Lung (tissue), 12 donors: ENCODE measurements around the gene HNRNPL. TPM values are rescaled to one million over a fixed set of nuclear protein-coding genes. Genes with fewer than 3 reads are reported as not detected.
"Not testable (repeated sequence)": the region's sequence is repeated elsewhere in the genome, so short reads cannot be mapped to it uniquely, and the experiment has no call there.

ENCODE experiments used
- ATAC-seq: fragments of 200-7000 bp; cut with Tn5 transposase; one replicate; pipeline ENCODE4 v1.9.1; 2020; ENCODE audit warnings: moderate number of reproducible peaks; ENCODE audit not compliant: insufficient read depth, low FRiP score
- DNase-seq, 3 donors: peaks; one replicate each; pipeline ENCODE4 v3.0.0-alpha.2; 2013 to 2017
- H3K27ac ChIP-seq, 2 donors: one replicate each; pipeline ENCODE4 v1.5.1; 2013; ENCODE audit warnings: mild to moderate bottlenecking in 2 of 2, moderate library complexity in 2 of 2, control low read depth in 1 of 2, inconsistent platforms in 1 of 2, low read depth in 1 of 2, low read length in 1 of 2
- H3K27me3 ChIP-seq, 3 donors: one replicate each; pipeline ENCODE4 v1.5.1; 2013; ENCODE audit warnings: low read length in 2 of 3; ENCODE audit not compliant: control insufficient read depth in 3 of 3, insufficient read depth in 3 of 3
- H3K36me3 ChIP-seq, 4 donors: one replicate each; pipeline ENCODE4 v1.5.1; 2013; ENCODE audit warnings: low read length in 4 of 4, mild to moderate bottlenecking in 1 of 4, moderate library complexity in 1 of 4; ENCODE audit not compliant: control insufficient read depth in 4 of 4, insufficient read depth in 4 of 4
- H3K4me1 ChIP-seq, 5 donors: one replicate each; pipeline ENCODE4 v1.5.1; 2013; ENCODE audit warnings: low read length in 5 of 5, mild to moderate bottlenecking in 2 of 5, moderate library complexity in 1 of 5; ENCODE audit not compliant: control insufficient read depth in 5 of 5, insufficient read depth in 5 of 5
- H3K4me3 ChIP-seq: one replicate; pipeline ENCODE4 v1.5.1; 2013; ENCODE audit warnings: mild to moderate bottlenecking, control low read depth, moderate library complexity
- H3K9ac ChIP-seq, 2 donors: one replicate each; pipeline ENCODE4 v1.5.1; 2013; ENCODE audit warnings: low read length in 2 of 2, control low read depth in 1 of 2; ENCODE audit not compliant: insufficient read depth in 1 of 2
- H3K9me3 ChIP-seq, 4 donors: one replicate each; pipeline ENCODE4 v1.5.1; 2013; ENCODE audit warnings: low read length in 3 of 4, mild to moderate bottlenecking in 1 of 4, moderate library complexity in 1 of 4; ENCODE audit not compliant: control insufficient read depth in 4 of 4, insufficient read depth in 3 of 4
- CTCF ChIP-seq: IDR thresholded peaks from 2 replicates; pipeline ENCODE4 v1.5.1; 2012; ENCODE audit warnings: mild to moderate bottlenecking; ENCODE audit errors: control extremely low read depth, extremely low read depth
- WGBS, 2 donors: extraction: QIAGEN DNeasy Blood & Tissue Kit; methylation state at CpG; one replicate each; pipeline ENCODE4 v1.1.7; 2013; 5-methylcytosine and 5-hydroxymethylcytosine counted together
- polyA plus RNA-seq, 2 donors: library from polyadenylated mRNA; stranded (reverse); fragments of 200-250 nt; gene quantifications; one replicate each; pipeline ENCODE4 v1.2.1, GENCODE V29; 2013
- total RNA-seq, 2 donors: library from RNA; depleted of rRNA in 1 of 2; stranded (reverse); fragments of >200 nt in 1 of 2; gene quantifications; one replicate each; pipeline ENCODE4 v1.2.1, GENCODE V29; 2014 to 2021
- donor health status: control.
- donor health status: control.
- donor health status: Bipolar disorder and iron deficiency.
- donor health status: healthy.
- donor health status: DM: yes; HTN: yes; CAD: no.

Gene HNRNPL
- total and polyA plus RNA-seq, 4 donors, result 169 to 298 (median 209) TPM

- H3K27me3 ChIP-seq, result no peaks in the 10 kb centered on the region
- no peak overlapping the region for H3K4me3 ChIP-seq
- DNase-seq (no peak), ATAC-seq (no peak)
- H3K4me1 ChIP-seq, result no peaks in the 10 kb centered on the region
- H3K9ac ChIP-seq, result no peak overlapping the region
- peaks cover 0 to 2% (median 0%) of the 10 kb centered on the region in 4 donors for H3K9me3 ChIP-seq
- H3K36me3 ChIP-seq, result peaks cover 4 to 32% (median 22%) of the 10 kb centered on the region in 4 donors
- WGBS, 2 donors, result 94 to 95% methylated on average over 34 of the region's 34 CpGs
- H3K27ac ChIP-seq, result no peak overlapping the region
- no peak for TF ChIP-seq CTCF
Observed at GRCh38 chr19:38815059-38816001, 34.5 kb downstream of the HNRNPL start.

- H3K4me1 ChIP-seq, H3K27me3 ChIP-seq, H3K9me3 ChIP-seq, H3K9ac ChIP-seq, H3K27ac ChIP-seq, DNase-seq, H3K4me3 ChIP-seq, ATAC-seq: not testable (repeated sequence)
- 87 to 91% methylated on average over 2 of the region's 2 CpGs for WGBS, 2 donors
- H3K36me3 ChIP-seq, result peaks cover 4 to 29% (median 20%) of the 10 kb centered on the region in 4 donors
Observed at GRCh38 chr19:38813932-38814331, 35.9 kb downstream of the HNRNPL start.

- no peak for TF ChIP-seq CTCF
- peaks cover 4 to 27% (median 20%) of the 10 kb centered on the region in 4 donors for H3K36me3 ChIP-seq
Observed at GRCh38 chr19:38813323-38813722, 36.5 kb downstream of the HNRNPL start.

GRCh38 chr19:38812841-38813320 is 36.9 kb downstream of the HNRNPL start, which contains the start of gene LGALS4:
Gene LGALS4 (minus strand): TSS chr19:38812945. CDS start chr19:38812886, 59 bp downstream.
- ATAC-seq, result no peak
- peaks cover 0 to 2% (median 0%) of the 10 kb centered on the region in 5 donors for H3K4me1 ChIP-seq
- 76 to 88% methylated on average over 15 of the region's 15 CpGs for WGBS, 2 donors
- no peaks in the 10 kb centered on the region for H3K27me3 ChIP-seq
- no peak for TF ChIP-seq CTCF
- no peak within 1 kb of the TSS for H3K9ac ChIP-seq
- no peak within 1 kb of the TSS for H3K27ac ChIP-seq
- no peak within 1 kb of the TSS for H3K4me3 ChIP-seq
- peaks cover 0 to 2% (median 0%) of the 10 kb centered on the region in 4 donors for H3K9me3 ChIP-seq
- no peak for DNase-seq
- peaks cover 4 to 27% (median 19%) of the 10 kb centered on the region in 4 donors for H3K36me3 ChIP-seq

More at GRCh38 chr19:38813323-38813722, 36.5 kb downstream of the HNRNPL start:
- no peak overlapping the region for H3K9ac ChIP-seq
- peaks cover 0 to 2% (median 0%) of the 10 kb centered on the region in 4 donors for H3K9me3 ChIP-seq
- no peak overlapping the region for H3K4me3 ChIP-seq
- WGBS, 2 donors, result 89 to 92% methylated on average over 6 of the region's 6 CpGs
- ATAC-seq (no peak), DNase-seq (no peak)
- peaks cover 0 to under 1% (median 0%) of the 10 kb centered on the region in 5 donors for H3K4me1 ChIP-seq
- no peak overlapping the region for H3K27ac ChIP-seq
- no peaks in the 10 kb centered on the region for H3K27me3 ChIP-seq
